ENCODE data around the gene DLD.

GRCh38 chr7:107842213-107842612, 48.8 kb upstream of the DLD start:
- TF ChIP-seq CTCF (IDR thresholded peaks at IDR 0.05) (no peak), CHD2 (IDR thresholded peaks at IDR 0.05; ENCODE audit: low read length, partially characterized antibody) (no peak), ZNF302 (CRISPR knock-in tag; IDR thresholded peaks at IDR 0.05) (no peak), FOSL2 (IDR thresholded peaks at IDR 0.05) (no peak), FOSL2 (CRISPR knock-in tag; IDR thresholded peaks at IDR 0.05) (no peak), BHLHE40 (IDR thresholded peaks at IDR 0.05; ENCODE audit: low read depth, low read length) (no peak), RFX5 (IDR thresholded peaks at IDR 0.05) (no peak), POLR2A (IDR thresholded peaks at IDR 0.05; ENCODE audit: low read length) (no peak), RCOR1 (IDR thresholded peaks at IDR 0.05; ENCODE audit: low read depth, low read length) (no peak), CHD4 (IDR thresholded peaks at IDR 0.05; ENCODE audit: borderline replicate concordance) (no peak), ZFP36 (IDR thresholded peaks at IDR 0.05; ENCODE audit: borderline replicate concordance, partially characterized antibody) (no peak), ESRRA (IDR thresholded peaks at IDR 0.05; ENCODE audit: borderline replicate concordance, low read length) (no peak)
